ENCODE measurements around the gene HNRNPH2.

HNRNPH2 gene

GRCh38 chrX:101407748-101408531, at the start of gene HNRNPH2, which contains the start of gene GLA:
Gene HNRNPH2 (plus strand): TSS chrX:101408222. CDS start chrX:101411989, 3,767 bp downstream.
Gene GLA (minus strand): TSS chrX:101407925. CDS start chrX:101407903, 22 bp downstream.
- peak; percentile 75 for DNase-seq

GRCh38 chrX:101359966-101360365, 48.1 kb upstream of the HNRNPH2 start:
- DNase-seq: no peak

- DNase-seq: no peak
Observed at GRCh38 chrX:101360390-101360789, 47.6 kb upstream of the HNRNPH2 start.

- DNase-seq: no peak
Observed at GRCh38 chrX:101362116-101362515, 45.9 kb upstream of the HNRNPH2 start.

- DNase-seq: no peak
Observed at GRCh38 chrX:101362757-101363156, 45.3 kb upstream of the HNRNPH2 start.

- DNase-seq: no peak
Observed at GRCh38 chrX:101365301-101365795, 42.7 kb upstream of the HNRNPH2 start.

GRCh38 chrX:101368800-101369199, 39.2 kb upstream of the HNRNPH2 start:
- DNase-seq: no peak

- no peak for DNase-seq
Observed at GRCh38 chrX:101369687-101370086, 38.3 kb upstream of the HNRNPH2 start.

- DNase-seq: no peak
Observed at GRCh38 chrX:101370888-101371504, 37.0 kb upstream of the HNRNPH2 start.

- DNase-seq: no peak
Observed at GRCh38 chrX:101377547-101377946, 30.5 kb upstream of the HNRNPH2 start.

GRCh38 chrX:101383679-101384205, 24.3 kb upstream of the HNRNPH2 start:
- no peak for DNase-seq

- DNase-seq: no peak
Observed at GRCh38 chrX:101385026-101385684, 22.9 kb upstream of the HNRNPH2 start.

- no peak for DNase-seq
Observed at GRCh38 chrX:101385795-101386541, 22.1 kb upstream of the HNRNPH2 start, which contains the start of gene BTK. Gene BTK (minus strand): TSS chrX:101386191. CDS start chrX:101375284, 10,907 bp downstream.

GRCh38 chrX:101386542-101386885, 21.5 kb upstream of the HNRNPH2 start:
- DNase-seq: no peak

GRCh38 chrX:101388604-101389003, 19.4 kb upstream of the HNRNPH2 start:
- DNase-seq: no peak

- DNase-seq: peak; percentile 76
Observed at GRCh38 chrX:101390664-101391525, 17.1 kb upstream of the HNRNPH2 start, which contains the start of gene RPL36A. Gene RPL36A (plus strand): TSS chrX:101391011. CDS start chrX:101391044, 33 bp downstream.

GRCh38 chrX:101391831-101392230, 16.2 kb upstream of the HNRNPH2 start:
- DNase-seq: no peak

GRCh38 chrX:101393530-101394305, 14.3 kb upstream of the HNRNPH2 start:
- no peak for DNase-seq

GRCh38 chrX:101394372-101394771, 13.7 kb upstream of the HNRNPH2 start:
- DNase-seq: no peak

GRCh38 chrX:101395789-101396188, 12.2 kb upstream of the HNRNPH2 start:
- no peak for DNase-seq

- no peak for DNase-seq
Observed at GRCh38 chrX:101397779-101398178, 10.2 kb upstream of the HNRNPH2 start.

Measured in stimulated activated CD4-positive, alpha-beta T cell treated with anti-CD3 and anti-CD28 coated beads, Interleukin-12 subunit alpha, Interleukin-12 subunit beta, amount 100 ng/mL, for 4 hours (primary cell).